OCI-LY7 (cell line): ENCODE results near the gene WDR5. TPM values are rescaled to one million over a fixed set of nuclear protein-coding genes. Genes with fewer than 3 reads are reported as not detected.

Source experiments
- BruUV-seq: library from RNA; stranded (reverse); fragments of 400-500 nt; replicated peaks from 2 replicates; lab custom pipeline; 2021; lab: Mats Ljungman, UMichigan
- CTCF ChIA-PET: fragments of 300-600 bp; sonication (Branson Sonifier 250); formaldehyde crosslinking; loops from one replicate; lab custom pipeline; 2022; ENCODE audit warnings: antibody characterized with exemption; ENCODE audit not compliant: unreplicated experiment; lab: Charles Lee
- POLR2A ChIA-PET: fragments of 300-600 bp; sonication (Branson Sonifier 250); formaldehyde crosslinking; loops from one replicate; lab custom pipeline; 2022; ENCODE audit warnings: antibody characterized with exemption; lab: Charles Lee
- DNase-seq: peaks from one replicate; pipeline ENCODE4 v3.0.0-alpha.2; 2015; ENCODE audit warnings: low spot score
- H2AFZ ChIP-seq: fragments of 200-600 bp; sonication (generic), shearing (Covaris generic); 2 replicates; pipeline ENCODE4 v1.6.1; 2014; ENCODE audit warnings: mild to moderate bottlenecking, antibody characterized with exemption, low read length, moderate library complexity
- H3K27ac ChIP-seq: fragments of 200-600 bp; sonication (generic); 2 replicates; pipeline ENCODE4 v1.5.1; 2014; ENCODE audit warnings: mixed run types, low read depth, mild to moderate bottlenecking, moderate library complexity, low read length, inconsistent platforms; ENCODE audit not compliant: poor library complexity, severe bottlenecking
- H3K36me3 ChIP-seq: fragments of 200-600 bp; sonication (generic); 2 replicates; pipeline ENCODE4 v1.6.1; 2014; ENCODE audit warnings: mild to moderate bottlenecking, antibody characterized with exemption, low read length, moderate library complexity, mixed read lengths; ENCODE audit not compliant: insufficient read depth
- H3K4me1 ChIP-seq: fragments of 200-600 bp; sonication (generic); 2 replicates; pipeline ENCODE4 v1.5.1; 2014; ENCODE audit warnings: mild to moderate bottlenecking, low read length; ENCODE audit not compliant: insufficient read depth, poor library complexity, severe bottlenecking
- H3K4me2 ChIP-seq: fragments of 200-600 bp; sonication (generic); 2 replicates; pipeline ENCODE4 v1.6.1; 2014; ENCODE audit warnings: mild to moderate bottlenecking, low read length
- H3K4me3 ChIP-seq: fragments of 200-600 bp; sonication (generic); 2 replicates; pipeline ENCODE4 v1.5.1; 2014; ENCODE audit warnings: mild to moderate bottlenecking, low read depth, low read length; ENCODE audit not compliant: poor library complexity, severe bottlenecking
- H3K79me2 ChIP-seq: fragments of 200-600 bp; sonication (generic); 2 replicates; pipeline ENCODE4 v1.6.1; 2016; ENCODE audit warnings: low read depth, mild to moderate bottlenecking, low read length, moderate library complexity, mixed read lengths; ENCODE audit not compliant: insufficient read depth
- H3K9me2 ChIP-seq: fragments of 200-600 bp; sonication (generic); 2 replicates; pipeline ENCODE4 v1.6.1; 2016; ENCODE audit warnings: mild to moderate bottlenecking, low read length, mixed read lengths; ENCODE audit not compliant: insufficient read depth
- H3K9me3 ChIP-seq: fragments of 200-600 bp; sonication (generic); 2 replicates; pipeline ENCODE4 v1.6.1; 2014; ENCODE audit warnings: mild to moderate bottlenecking, mixed run types, low read length, mixed read lengths
- H4K20me1 ChIP-seq: fragments of 200-600 bp; sonication (generic); 2 replicates; pipeline ENCODE4 v1.6.1; 2014; ENCODE audit warnings: mild to moderate bottlenecking, antibody characterized with exemption, low read length, moderate library complexity, mixed read lengths; ENCODE audit not compliant: insufficient read depth
- CTCF ChIP-seq: fragments of 200-600 bp; sonication (generic); conservative IDR thresholded peaks from 2 replicates; pipeline ENCODE4 v1.5.1; 2014; ENCODE audit warnings: mild to moderate bottlenecking, antibody characterized with exemption, low read length, moderate library complexity, mixed read lengths
- EZH2phosphoT487 ChIP-seq: fragments of 200-600 bp; sonication (generic); IDR thresholded peaks from 2 replicates; pipeline ENCODE4 v1.6.1; 2018; ENCODE audit warnings: low read depth, borderline replicate concordance, mild to moderate bottlenecking, mixed run types, antibody characterized with exemption, low read length, moderate library complexity, mixed read lengths
- intact Hi-C: fragments of 100-400 bp; cut with micrococcal nuclease; formaldehyde crosslinking; loops from one replicate; pipeline ENCODE4 v1.10.0; 2022; ENCODE audit not compliant: unreplicated experiment
- total RNA-seq, 2 experiments: library from RNA; depleted of rRNA in 1 of 2; stranded (reverse); fragments of >200 nt in 1 of 2; shearing (Covaris generic) in 1 of 2; gene quantifications; 2 replicates each; pipeline ENCODE4 v1.2.3, GENCODE V29; 2014 to 2022

Gene WDR5
- total RNA-seq, 2 experiments from 2014 or later: 32.5 to 44.6 TPM

GRCh38 chr9:134132208-134132870 lies 3.5 kb upstream of the WDR5 start:
- TF ChIP-seq EZH2phosphoT487: no peak
- no peak for TF ChIP-seq CTCF
- Histone ChIP-seq H3K36me3 (peaks cover 8% of the 10 kb centered on the region; the same call in 1 of the 2 replicates), H3K9me3 (no peaks in the 10 kb centered on the region), H3K27ac (no peak overlapping the region), H3K4me1 (peaks cover 40% of the 10 kb centered on the region), H3K4me3 (no peak overlapping the region), H3K9me2 (no peaks in the 10 kb centered on the region), H3K4me2 (no peak overlapping the region), H3K79me2 (peaks cover 20% of the 10 kb centered on the region), H4K20me1 (peaks cover 9% of the 10 kb centered on the region; the same call in 1 of the 2 replicates), H2AFZ (no peak overlapping the region)
- intact Hi-C loops: no loop called here
- no peak for DNase-seq
- ChIA-PET POLR2A (no interaction called here), CTCF (no interaction called here)
- BruUV-seq: no TSS peak

GRCh38 chr9:134134949-134135342 lies 936 bp upstream of the WDR5 start:
- peaks cover 47% of the 10 kb centered on the region for H3K79me2 ChIP-seq
- peak overlapping the region; percentile 82 for H3K27ac ChIP-seq
- no peaks in the 10 kb centered on the region for H3K9me2 ChIP-seq
- peak overlapping the region; percentile 90 for H3K4me3 ChIP-seq
- TSS peak; percentile 81 for BruUV-seq
- POLR2A ChIA-PET: no interaction called here
- H4K20me1 ChIP-seq: peaks cover 27% of the 10 kb centered on the region; the same call in 1 of the 2 replicates
- DNase-seq: no peak
- peak overlapping the region; percentile 84 for H2AFZ ChIP-seq
- peak overlapping the region; percentile 88 for H3K4me2 ChIP-seq
- intact Hi-C loops: loop anchor here (1.0 to 5.0 kb wide), 3 partner anchors 29 to 108 kb away; partner anchors contain the start of genes BRD3, BRD3OS and RNU6ATAC
- H3K9me3 ChIP-seq: no peaks in the 10 kb centered on the region
- TF ChIP-seq CTCF (no peak), EZH2phosphoT487 (no peak)
- H3K4me1 ChIP-seq: peaks cover 33% of the 10 kb centered on the region
- peaks cover 25% of the 10 kb centered on the region for H3K36me3 ChIP-seq
- CTCF ChIA-PET: no interaction called here
